ENCODE data around the gene HES4.
"Not testable (repeated sequence)": the region's sequence is repeated elsewhere in the genome, so short reads cannot be mapped to it uniquely, and the experiment has no call there.

Gene HES4

GRCh38 chr1:978835-979743, 20.8 kb downstream of the HES4 start:
- DNase-seq: no peak

- DNase-seq: no peak
Observed at GRCh38 chr1:978069-978834, 21.6 kb downstream of the HES4 start.

- DNase-seq: not testable (repeated sequence)
Observed at GRCh38 chr1:976791-977190, 23.1 kb downstream of the HES4 start.

- DNase-seq: peak; percentile 38 to 62
Observed at GRCh38 chr1:975896-976683, 23.8 kb downstream of the HES4 start.

- no peak for DNase-seq
Observed at GRCh38 chr1:975365-975764, 24.5 kb downstream of the HES4 start.

- DNase-seq: no peak
Observed at GRCh38 chr1:974687-975328, 25.1 kb downstream of the HES4 start.

- DNase-seq: no peak
Observed at GRCh38 chr1:974293-974640, 25.6 kb downstream of the HES4 start.

- DNase-seq: no peak
Observed at GRCh38 chr1:973459-974292, 26.2 kb downstream of the HES4 start.

- no peak for DNase-seq
Observed at GRCh38 chr1:972726-973458, 27.0 kb downstream of the HES4 start.

GRCh38 chr1:971751-972506, 28.0 kb downstream of the HES4 start:
- DNase-seq: no peak

- no peak for DNase-seq
Observed at GRCh38 chr1:970973-971730, 28.7 kb downstream of the HES4 start.

- DNase-seq: no peak
Observed at GRCh38 chr1:970242-970972, 29.5 kb downstream of the HES4 start.

- no peak for DNase-seq
Observed at GRCh38 chr1:969260-969855, 30.5 kb downstream of the HES4 start.

GRCh38 chr1:967466-968343, 32.2 kb downstream of the HES4 start:
- no peak for DNase-seq

GRCh38 chr1:966704-967300, 33.1 kb downstream of the HES4 start:
- DNase-seq: peak; percentile 31 to 66

GRCh38 chr1:966135-966703, 33.7 kb downstream of the HES4 start, which contains the start of gene PLEKHN1:
Gene PLEKHN1 (plus strand): TSS chr1:966482. CDS start chr1:966532, 50 bp downstream.
- peak in 1 of 2 donors; percentile 10 for DNase-seq

Data from inflammatory macrophage treated with lipopolysaccharide for 1 hour (primary cell).